ENCODE data around the gene DMBX1.

DMBX1 gene

GRCh38 chr1:46483589-46483988, 6.0 kb upstream of the DMBX1 start:
- no peak for DNase-seq (ENCODE audit: low spot score)

- DNase-seq (ENCODE audit: low spot score): no peak
Observed at GRCh38 chr1:46484783-46485490, 4.7 kb upstream of the DMBX1 start.

DNA sequence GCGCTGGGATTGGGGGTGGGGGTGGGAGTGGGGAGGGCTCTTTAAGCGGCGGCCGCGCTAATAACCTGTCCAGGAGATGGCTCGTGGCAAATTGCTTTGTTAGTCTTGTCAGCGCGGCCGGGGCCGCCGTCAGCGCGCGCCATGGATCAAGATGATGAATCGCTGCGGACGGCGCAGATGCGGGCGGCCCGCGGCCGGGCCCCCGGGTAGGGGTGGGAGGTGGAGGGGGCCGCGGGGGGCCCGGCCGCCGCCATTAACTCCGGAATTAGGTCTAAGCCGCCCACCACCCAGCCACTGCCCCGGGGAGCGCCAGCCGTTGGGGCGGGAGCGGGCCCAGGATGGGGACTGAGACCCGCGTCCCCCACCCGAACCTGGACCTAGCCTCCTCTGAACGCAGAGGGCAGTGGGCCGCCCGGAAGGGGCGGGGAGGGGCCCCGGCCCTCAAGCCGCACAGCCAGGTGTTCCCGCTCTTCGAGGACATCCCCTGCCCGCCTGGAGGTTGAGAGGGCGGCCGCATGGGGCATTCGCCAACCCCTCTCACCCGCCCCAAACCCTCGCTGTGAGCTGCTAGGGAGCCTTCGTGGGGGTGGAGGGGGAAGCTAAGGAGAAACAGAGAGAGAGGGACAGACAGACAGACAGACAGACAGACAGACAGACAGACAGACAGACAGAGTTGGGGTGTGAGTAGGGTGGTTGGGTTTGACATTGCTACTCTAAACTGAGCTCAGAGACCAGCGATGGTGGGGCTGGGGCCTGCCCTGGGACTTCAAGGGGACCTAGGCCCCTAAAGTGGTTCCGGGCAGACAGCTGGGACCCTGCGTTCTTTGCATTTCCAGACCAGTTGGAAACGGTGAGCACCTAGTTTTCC, 3.8 kb upstream of the DMBX1 start:
- no peak for DNase-seq (ENCODE audit: low spot score)

DNA sequence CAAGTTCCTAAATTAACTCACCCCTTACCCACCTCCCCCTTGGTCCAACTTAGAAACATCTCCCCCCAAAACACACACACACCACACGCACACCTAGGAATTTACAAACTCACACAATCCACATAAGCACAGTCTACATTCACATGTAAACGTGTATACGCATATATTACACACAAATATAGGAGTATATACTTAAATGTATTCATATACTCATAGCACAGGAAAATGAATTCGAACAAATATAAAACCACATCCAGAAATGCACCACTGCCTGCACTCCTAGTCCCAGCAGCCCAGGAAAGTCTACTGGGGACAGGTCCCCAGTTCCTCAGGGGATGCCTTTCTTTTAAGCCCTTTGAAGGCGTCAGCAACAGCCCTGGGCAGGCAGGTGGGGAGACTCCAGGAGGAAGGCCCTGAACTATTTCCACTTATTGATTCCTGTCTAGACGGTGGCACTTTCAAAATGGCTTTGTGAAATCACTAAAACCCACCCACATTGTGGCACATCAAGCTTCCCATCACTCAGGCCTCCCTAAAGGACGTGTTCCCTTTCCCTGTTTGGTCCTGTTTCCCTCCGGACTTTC, 3.1 kb upstream of the DMBX1 start:
- no peak for DNase-seq (ENCODE audit: low spot score)

- DNase-seq (ENCODE audit: low spot score): peak; percentile 56
Observed at GRCh38 chr1:46487818-46488218, 1.8 kb upstream of the DMBX1 start.

- no peak for DNase-seq (ENCODE audit: low spot score)
Observed at GRCh38 chr1:46488343-46489168, 1.1 kb upstream of the DMBX1 start.

DNA sequence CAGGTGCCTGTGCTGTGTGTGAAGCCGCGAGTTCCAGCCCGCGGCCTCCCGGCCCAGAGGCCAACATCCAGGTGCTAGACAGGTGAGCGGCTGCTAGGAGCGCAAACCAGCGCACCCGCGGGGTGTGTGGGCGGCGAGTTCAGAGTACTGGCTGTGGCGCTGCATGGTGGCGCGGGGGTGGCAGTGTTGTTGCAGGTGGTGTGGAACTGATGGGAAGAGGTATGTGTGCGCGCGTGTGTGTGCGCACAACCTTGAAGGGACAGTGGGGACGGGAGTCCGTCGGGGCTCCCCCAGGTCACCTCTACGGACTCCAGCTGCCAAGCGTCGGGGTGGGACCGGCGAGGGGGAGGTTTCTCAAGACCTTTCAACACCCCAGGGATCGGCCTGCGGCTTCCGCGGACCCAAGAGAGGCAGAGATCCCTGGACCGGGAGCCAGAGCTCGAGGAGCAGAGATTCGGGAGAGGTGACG, 433 bp upstream of the DMBX1 start:
- DNase-seq (ENCODE audit: low spot score): peak; percentile 46

GRCh38 chr1:46490406-46490655, 695 bp downstream of the DMBX1 start:
- peak; percentile 63 for DNase-seq (ENCODE audit: low spot score)

GRCh38 chr1:46490656-46491442, 1.2 kb downstream of the DMBX1 start:
- peak; percentile 61 for DNase-seq (ENCODE audit: low spot score)

DNA sequence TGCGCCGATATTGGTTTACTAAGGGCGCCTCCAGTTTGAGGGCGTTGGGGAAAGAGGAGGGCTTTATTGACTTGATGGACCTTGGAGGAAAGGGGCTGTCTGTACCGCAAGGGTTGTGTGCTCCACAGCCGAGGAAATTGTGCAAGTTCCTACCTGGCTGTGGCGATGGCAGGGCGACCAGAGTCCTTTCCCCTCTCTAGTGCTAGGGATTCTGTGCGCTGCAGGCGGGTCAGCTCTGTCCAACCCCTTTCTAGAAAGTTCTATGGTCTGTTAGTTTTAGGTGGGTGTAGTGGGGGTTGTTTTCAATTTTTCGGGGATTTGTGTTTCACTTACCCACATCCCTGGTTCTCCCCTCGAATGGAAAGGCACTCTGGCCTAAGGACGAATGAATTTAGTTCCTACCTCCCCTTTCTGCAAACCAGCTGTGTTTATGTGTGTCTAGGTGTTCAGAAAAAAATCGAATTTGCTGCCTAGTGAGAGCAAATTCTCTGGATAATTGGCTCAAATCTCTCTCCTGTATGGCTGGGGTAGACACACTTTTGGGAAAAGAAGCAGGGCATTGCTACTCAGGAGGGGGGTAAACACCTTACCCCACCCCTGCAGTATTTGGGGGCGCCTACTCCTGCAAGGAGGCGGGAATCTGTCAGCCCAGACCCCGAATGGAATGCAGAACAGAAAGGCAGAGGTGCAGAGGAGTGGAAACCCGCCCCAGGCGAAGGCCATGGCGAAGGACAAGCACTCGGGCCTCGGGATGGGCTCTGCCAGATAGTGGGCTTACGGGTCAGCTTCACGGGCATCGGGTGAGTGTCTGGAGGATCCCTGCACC, 2.0 kb downstream of the DMBX1 start:
- DNase-seq (ENCODE audit: low spot score): no peak

- DNase-seq (ENCODE audit: low spot score): no peak
Observed at GRCh38 chr1:46492269-46492853, 2.7 kb downstream of the DMBX1 start.

- DNase-seq (ENCODE audit: low spot score): no peak
Observed at GRCh38 chr1:46492871-46493270, 3.2 kb downstream of the DMBX1 start.

GRCh38 chr1:46493316-46494032, 3.8 kb downstream of the DMBX1 start:
- no peak for DNase-seq (ENCODE audit: low spot score)

DNA sequence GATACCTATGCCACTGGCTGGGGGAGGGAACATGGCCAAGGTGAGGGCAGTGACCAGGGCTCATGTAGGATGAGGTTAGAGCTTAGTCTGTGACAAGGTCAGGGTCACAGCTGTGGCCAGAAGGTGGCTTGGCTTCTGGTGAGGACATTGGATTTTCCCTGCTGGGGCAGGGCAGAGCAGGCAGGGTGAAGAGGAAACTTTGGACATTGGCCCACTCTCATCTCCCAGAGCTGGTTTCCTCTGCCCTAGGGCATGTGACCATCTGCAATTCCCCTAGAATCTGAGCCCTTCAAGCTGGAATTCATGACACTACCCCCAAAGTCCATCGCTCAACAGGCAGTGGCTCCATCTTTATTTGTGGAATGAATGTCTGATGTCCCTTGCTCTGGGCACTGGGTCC, 5.3 kb downstream of the DMBX1 start:
- no peak for DNase-seq (ENCODE audit: low spot score)

- DNase-seq (ENCODE audit: low spot score): no peak
Observed at GRCh38 chr1:46495778-46496177, 6.1 kb downstream of the DMBX1 start.

DNA sequence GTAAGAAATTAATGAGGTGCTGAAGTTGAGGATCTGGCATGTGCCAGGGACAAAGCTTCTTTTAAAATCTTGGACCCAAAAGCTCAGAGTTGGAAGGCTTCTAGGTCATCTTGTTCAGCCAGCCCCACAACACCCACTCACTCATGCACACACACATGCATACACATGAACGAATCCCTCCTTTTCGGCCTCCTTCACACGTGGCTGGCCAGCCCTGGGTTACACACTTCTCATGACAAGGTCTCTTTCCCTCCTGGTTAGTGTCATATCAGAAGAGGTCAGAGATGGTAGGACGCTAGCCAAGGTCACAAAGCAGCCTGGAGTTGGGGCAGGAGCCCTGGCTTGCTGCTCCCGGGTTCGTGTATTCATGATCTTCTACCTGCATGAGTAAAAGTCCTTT, 6.9 kb downstream of the DMBX1 start:
- DNase-seq (ENCODE audit: low spot score): no peak

DNA sequence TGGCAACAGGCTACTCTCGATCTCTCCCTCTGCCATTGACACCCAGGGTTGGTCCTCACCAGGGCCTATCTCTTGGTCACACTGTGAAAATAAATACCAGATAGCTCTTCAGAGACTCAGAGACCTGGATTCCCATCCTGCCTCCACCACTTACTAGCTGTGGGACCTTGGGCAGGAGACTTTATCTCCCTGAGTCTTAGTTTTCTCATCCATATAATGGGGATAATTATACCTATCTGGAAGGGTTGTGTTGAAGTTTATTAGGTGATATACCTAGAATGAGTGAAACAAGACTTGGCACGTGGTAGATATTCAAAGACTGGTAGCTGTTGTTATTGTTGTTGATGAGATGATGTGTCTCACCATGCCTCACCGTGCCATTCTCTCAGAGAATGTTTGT, 7.4 kb downstream of the DMBX1 start:
- no peak for DNase-seq (ENCODE audit: low spot score)

- no peak for DNase-seq (ENCODE audit: low spot score)
Observed at GRCh38 chr1:46497665-46498064, 8.0 kb downstream of the DMBX1 start.

GRCh38 chr1:46501528-46501927, 11.9 kb downstream of the DMBX1 start:
- DNase-seq (ENCODE audit: low spot score): no peak

DNA sequence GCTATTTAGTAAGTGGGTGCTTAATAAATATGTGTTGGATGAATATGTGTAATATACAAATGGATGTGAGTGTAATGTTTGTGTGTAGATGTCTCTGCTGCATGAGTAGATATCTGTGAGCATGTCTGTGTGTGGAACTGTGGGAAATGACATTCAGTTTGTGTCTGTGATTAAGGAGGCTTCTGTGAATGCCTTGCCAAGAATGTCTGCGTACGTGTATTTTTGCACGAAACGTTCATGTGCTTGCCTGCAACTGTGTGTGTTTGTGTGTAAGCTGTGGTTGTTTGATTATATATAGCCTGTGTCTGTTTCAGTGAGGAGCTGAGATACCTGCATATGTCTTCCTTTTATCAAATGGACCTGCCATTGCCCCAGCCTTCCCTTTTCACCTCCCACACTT, 13.8 kb downstream of the DMBX1 start:
- no peak for DNase-seq (ENCODE audit: low spot score)

Data from D341Med (cell line).